ENCODE data around the gene HLA-A. TPM values are rescaled to one million over a fixed set of nuclear protein-coding genes. Genes with fewer than 3 reads are reported as not detected.
"Not testable (repeated sequence)": the region's sequence is repeated elsewhere in the genome, so short reads cannot be mapped to it uniquely, and the experiment has no call there.

The HLA-A gene
- total RNA-seq, 1 donor from 2014 or later: 187 TPM

- Mint-ChIP-seq H3K4me3 (ENCODE audit: unreplicated experiment) (no peak overlapping the region), H3K36me3 (ENCODE audit: low read depth) (no peaks in the 10 kb centered on the region), H3K27me3 (ENCODE audit: low read depth) (no peaks in the 10 kb centered on the region), H3K27ac (ENCODE audit: unreplicated experiment) (no peak overlapping the region), H3K9me3 (ENCODE audit: low read depth) (no peaks in the 10 kb centered on the region), H3K4me1 (ENCODE audit: low read depth) (no peaks in the 10 kb centered on the region)
- no peak for DNase-seq (ENCODE audit: low spot score)
- no peak for TF ChIP-seq CTCF (IDR thresholded peaks at IDR 0.05)
Measured at GRCh38 chr6:29958921-29959320, 16.6 kb downstream of the HLA-A start.

GRCh38 chr6:29959467-29959866 is 17.1 kb downstream of the HLA-A start:
- H3K4me3 Mint-ChIP-seq (ENCODE audit: unreplicated experiment): no peak overlapping the region
- no peak for TF ChIP-seq CTCF (IDR thresholded peaks at IDR 0.05)
- no peaks in the 10 kb centered on the region for H3K27me3 Mint-ChIP-seq (ENCODE audit: low read depth)

GRCh38 chr6:29961966-29962365 is 19.6 kb downstream of the HLA-A start:
- Mint-ChIP-seq H3K4me3 (ENCODE audit: unreplicated experiment) (no peak overlapping the region), H3K9me3 (ENCODE audit: low read depth) (no peaks in the 10 kb centered on the region), H3K36me3 (ENCODE audit: low read depth) (no peaks in the 10 kb centered on the region), H3K4me1 (ENCODE audit: low read depth) (peaks cover 29% of the 10 kb centered on the region), H3K27me3 (ENCODE audit: low read depth) (no peaks in the 10 kb centered on the region), H3K27ac (ENCODE audit: unreplicated experiment) (no peak overlapping the region)
- DNase-seq (ENCODE audit: low spot score): no peak
- no peak for TF ChIP-seq CTCF (IDR thresholded peaks at IDR 0.05)

More at GRCh38 chr6:29959467-29959866, 17.1 kb downstream of the HLA-A start:
- H3K27ac Mint-ChIP-seq (ENCODE audit: unreplicated experiment): no peak overlapping the region
- H3K36me3 Mint-ChIP-seq (ENCODE audit: low read depth): no peaks in the 10 kb centered on the region
- no peaks in the 10 kb centered on the region for H3K9me3 Mint-ChIP-seq (ENCODE audit: low read depth)
- H3K4me1 Mint-ChIP-seq (ENCODE audit: low read depth): peaks cover 4% of the 10 kb centered on the region
- DNase-seq (ENCODE audit: low spot score): no peak

GRCh38 chr6:29963697-29964096 is 21.4 kb downstream of the HLA-A start:
- not testable (repeated sequence) for H3K27me3 Mint-ChIP-seq (ENCODE audit: low read depth); H3K4me3 Mint-ChIP-seq (ENCODE audit: unreplicated experiment); H3K27ac Mint-ChIP-seq (ENCODE audit: unreplicated experiment); DNase-seq (ENCODE audit: low spot score); H3K36me3 Mint-ChIP-seq (ENCODE audit: low read depth); H3K9me3 Mint-ChIP-seq (ENCODE audit: low read depth)
- peaks cover 42% of the 10 kb centered on the region for H3K4me1 Mint-ChIP-seq (ENCODE audit: low read depth)

GRCh38 chr6:29964518-29964886 is 22.2 kb downstream of the HLA-A start:
- no peak for TF ChIP-seq CTCF (IDR thresholded peaks at IDR 0.05)
- DNase-seq (ENCODE audit: low spot score): no peak
- H3K9me3 Mint-ChIP-seq (ENCODE audit: low read depth): no peaks in the 10 kb centered on the region
- H3K27ac Mint-ChIP-seq (ENCODE audit: unreplicated experiment): peak overlapping the region; percentile 95
- no peaks in the 10 kb centered on the region for H3K27me3 Mint-ChIP-seq (ENCODE audit: low read depth)
- H3K4me3 Mint-ChIP-seq (ENCODE audit: unreplicated experiment): peak overlapping the region; percentile 72
- H3K4me1 Mint-ChIP-seq (ENCODE audit: low read depth): peaks cover 42% of the 10 kb centered on the region
- H3K36me3 Mint-ChIP-seq (ENCODE audit: low read depth): no peaks in the 10 kb centered on the region

- Mint-ChIP-seq H3K36me3 (ENCODE audit: low read depth) (no peaks in the 10 kb centered on the region), H3K9me3 (ENCODE audit: low read depth) (no peaks in the 10 kb centered on the region), H3K4me3 (ENCODE audit: unreplicated experiment) (peak overlapping the region; percentile 72), H3K4me1 (ENCODE audit: low read depth) (peaks cover 42% of the 10 kb centered on the region), H3K27me3 (ENCODE audit: low read depth) (no peaks in the 10 kb centered on the region), H3K27ac (ENCODE audit: unreplicated experiment) (peak overlapping the region; percentile 95)
- no peak for DNase-seq (ENCODE audit: low spot score)
- TF ChIP-seq CTCF (IDR thresholded peaks at IDR 0.05): no peak
Measured at GRCh38 chr6:29964887-29965562, 22.7 kb downstream of the HLA-A start.

Measured in chondrocyte (in vitro differentiated cells).